Thoracic aorta (tissue), 2 donors: ENCODE data around the gene BCAS1. TPM values are rescaled to one million over a fixed set of nuclear protein-coding genes. Genes with fewer than 3 reads are reported as not detected.

ENCODE experiments used
- ATAC-seq: fragments of 150-250 bp; one replicate; pipeline ENCODE4 v1.8.0; 2017; ENCODE audit warnings: low read depth; ENCODE audit not compliant: insufficient number of reproducible peaks, low FRiP score
- DNase-seq: peaks from one replicate; pipeline ENCODE4 v3.0.0-alpha.2; 2020; ENCODE audit warnings: low spot score
- H3K27ac ChIP-seq, 2 donors: fragments of 200-600 bp; sonication (generic); 1 replicate in 1 of 2; 2 replicates in 1 of 2; pipeline ENCODE4 v1.5.1; 2016; ENCODE audit warnings: mild to moderate bottlenecking in 2 of 2, moderate library complexity in 2 of 2
- H3K27me3 ChIP-seq: fragments of 200-600 bp; sonication (generic); replicated peaks from 2 replicates; pipeline ENCODE4 v1.6.0; 2016; ENCODE audit warnings: mild to moderate bottlenecking; ENCODE audit not compliant: insufficient read depth
- H3K36me3 ChIP-seq: fragments of 200-600 bp; sonication (generic); one replicate; pipeline ENCODE4 v1.5.1; 2016
- H3K4me1 ChIP-seq, 2 donors: fragments of 200-600 bp; sonication (generic); 1 replicate in 1 of 2; 2 replicates in 1 of 2; pipeline versions ENCODE4 v1.5.1 to v1.6.0; 2016; ENCODE audit warnings: low read depth in 2 of 2, mild to moderate bottlenecking in 1 of 2; ENCODE audit not compliant: control insufficient read depth in 1 of 2
- H3K4me3 ChIP-seq: fragments of 200-600 bp; sonication (generic); 2 replicates; pipeline ENCODE4 v1.5.1; 2016; ENCODE audit warnings: mild to moderate bottlenecking
- H3K9me3 ChIP-seq: fragments of 200-600 bp; sonication (generic); 2 replicates; pipeline ENCODE4 v1.5.1; 2016
- CTCF ChIP-seq: fragments of 200-600 bp; sonication (generic); IDR thresholded peaks from one replicate; pipeline ENCODE4 v1.5.1; 2019; ENCODE audit warnings: antibody characterized with exemption
- total RNA-seq, 2 donors: library from RNA; depleted of rRNA; stranded (reverse); fragments of >200 nt; gene quantifications; one replicate each; pipeline versions ENCODE4 v1.1.0 to v1.2.3, GENCODE V29; 2016

BCAS1 gene
- total RNA-seq, 2 donors from 2014 or later: under 0.01 to 3.6 TPM

GRCh38 chr20:53917145-53918019, 153.0 kb downstream of the BCAS1 start:
- Histone ChIP-seq H3K27ac (peak overlapping the region; percentile 22 to 73), H3K9me3 (no peaks in the 10 kb centered on the region), H3K4me3 (no peak overlapping the region), H3K36me3 (no peaks in the 10 kb centered on the region), H3K4me1 (peaks cover 11 to 35% of the 10 kb centered on the region in 2 donors), H3K27me3 (no peaks in the 10 kb centered on the region)
- no peak for TF ChIP-seq CTCF
- DNase-seq (no peak), ATAC-seq (no peak)

GRCh38 chr20:53916173-53916512, 154.3 kb downstream of the BCAS1 start:
- TF ChIP-seq CTCF: no peak
- no peak for ATAC-seq
- peak overlapping the region; percentile 85 for H3K4me3 ChIP-seq

GRCh38 chr20:53915446-53916172, 154.8 kb downstream of the BCAS1 start:
- Histone ChIP-seq H3K9me3 (no peaks in the 10 kb centered on the region), H3K4me3 (peak overlapping the region; percentile 85), H3K4me1 (peaks cover 11 to 35% of the 10 kb centered on the region in 2 donors), H3K27me3 (no peaks in the 10 kb centered on the region), H3K36me3 (no peaks in the 10 kb centered on the region), H3K27ac (peak overlapping the region; percentile 70 to 73)
- peak; percentile 85 for ATAC-seq
- DNase-seq: peak; percentile 94
- TF ChIP-seq CTCF: peak; percentile 95

More at GRCh38 chr20:53916173-53916512, 154.3 kb downstream of the BCAS1 start:
- DNase-seq: no peak
- Histone ChIP-seq H3K9me3 (no peaks in the 10 kb centered on the region), H3K27ac (peak overlapping the region; percentile 22 to 73), H3K4me1 (peaks cover 11 to 35% of the 10 kb centered on the region in 2 donors), H3K27me3 (no peaks in the 10 kb centered on the region), H3K36me3 (no peaks in the 10 kb centered on the region)

- ATAC-seq: no peak
- Histone ChIP-seq H3K27ac (peak overlapping the region; percentile 70 to 73), H3K4me3 (peak overlapping the region; percentile 85), H3K9me3 (no peaks in the 10 kb centered on the region), H3K36me3 (no peaks in the 10 kb centered on the region), H3K27me3 (no peaks in the 10 kb centered on the region), H3K4me1 (peaks cover 11 to 35% of the 10 kb centered on the region in 2 donors)
- TF ChIP-seq CTCF: no peak
- DNase-seq: no peak
Measured at GRCh38 chr20:53914781-53915445, 155.5 kb downstream of the BCAS1 start.
